HepG2 (cell line): Measurements from ENCODE around the gene CPA2. TPM values are rescaled to one million over a fixed set of nuclear protein-coding genes. Genes with fewer than 3 reads are reported as not detected.

Source experiments
- ATAC-seq: fragments of 200-7000 bp; cut with Tn5 transposase; 3 replicates; pipeline ENCODE4 v1.9.1; 2020; ENCODE audit warnings: mild to moderate bottlenecking, moderate library complexity
- BruUV-seq: library from RNA; stranded (reverse); fragments of 400-500 nt; replicated peaks from 2 replicates; lab custom pipeline; 2021; lab: Mats Ljungman, UMichigan
- CTCF ChIA-PET: fragments of 300-600 bp; formaldehyde crosslinking; extraction: SDS; loops from one replicate; lab custom pipeline; 2021; ENCODE audit warnings: low total read pairs, inconsistent platforms, low intra/inter-chr PET ratio; lab: Yijun Ruan, JAX
- POLR2A ChIA-PET: fragments of 350-600 bp; sonication (Branson Sonifier 250); formaldehyde crosslinking; loops from one replicate; lab custom pipeline; 2020; ENCODE audit warnings: antibody characterized with exemption, inconsistent platforms; lab: Yijun Ruan, JAX
- DNase-seq: peaks from one replicate; pipeline ENCODE4 v3.0.0-alpha.2; 2015; ENCODE audit warnings: low spot score
- FAIRE-seq: peaks from 3 replicates; lab custom pipeline; 2011; peaks lifted over from hg19 to GRCh38; lab: Jason Lieb, UNC
- H2AFZ ChIP-seq: one replicate; pipeline ENCODE4 v1.6.1; 2011; ENCODE audit warnings: low read length, inconsistent platforms
- H3K27ac ChIP-seq: fragments of 300-600 bp; 3 replicates; pipeline ENCODE4 v1.8.0; 2011; ENCODE audit warnings: mixed run types, mild to moderate bottlenecking, mixed read lengths, low read length, inconsistent platforms; ENCODE audit not compliant: insufficient read depth; ENCODE audit errors: extremely low read length
- H3K27me3 ChIP-seq, 2 experiments: fragments of 200-600 bp in 1 of 2; 2 replicates in 1 of 2; 3 replicates in 1 of 2; pipeline versions ENCODE4 v1.6.0 to v1.8.0; 2011; ENCODE audit warnings: low read length in 2 of 2, mild to moderate bottlenecking in 2 of 2, moderate library complexity in 2 of 2, inconsistent platforms in 1 of 2; ENCODE audit not compliant: insufficient read depth in 2 of 2, control insufficient read depth in 1 of 2
- H3K36me3 ChIP-seq, 2 experiments: fragments of 200-600 bp in 1 of 2; replicated peaks in 1 of 2; 2 replicates in 1 of 2; 3 replicates in 1 of 2; pipeline versions ENCODE4 v1.5.1 to v1.8.0; 2011; ENCODE audit warnings: low read length in 2 of 2, inconsistent platforms in 1 of 2; ENCODE audit not compliant: insufficient read depth in 2 of 2, control insufficient read depth in 1 of 2
- H3K4me1 ChIP-seq: 2 replicates; pipeline ENCODE4 v1.5.1; 2012; ENCODE audit warnings: low read length, inconsistent platforms; ENCODE audit not compliant: insufficient read depth
- H3K4me2 ChIP-seq: 2 replicates; pipeline ENCODE4 v1.6.0; 2011; ENCODE audit warnings: low read depth, low read length, inconsistent platforms
- H3K4me3 ChIP-seq, 3 experiments: fragments of 200-600 bp in 1 of 3; sonication (generic), shearing (Covaris generic) in 1 of 3; replicated peaks in 1 of 3; 2 replicates each; pipeline ENCODE4 v1.5.1; 2011 to 2016; ENCODE audit warnings: low read length in 3 of 3, inconsistent platforms in 2 of 3, low read depth in 2 of 3, mild to moderate bottlenecking in 2 of 3, control low read depth in 1 of 3, mixed read lengths in 1 of 3; ENCODE audit not compliant: insufficient read depth in 1 of 3
- H3K79me2 ChIP-seq: one replicate; pipeline ENCODE4 v1.6.1; 2011; ENCODE audit warnings: low read length, inconsistent platforms; ENCODE audit not compliant: insufficient read depth
- H3K9ac ChIP-seq: 2 replicates; pipeline ENCODE4 v1.6.0; 2011; ENCODE audit warnings: mild to moderate bottlenecking, low read depth, low read length, inconsistent platforms; ENCODE audit not compliant: insufficient read depth
- H3K9me3 ChIP-seq: 2 replicates; pipeline ENCODE4 v1.5.1; 2012; ENCODE audit warnings: mild to moderate bottlenecking, low read length
- H4K20me1 ChIP-seq: 2 replicates; pipeline ENCODE4 v1.6.0; 2011; ENCODE audit warnings: inconsistent platforms, mild to moderate bottlenecking, low read length, moderate library complexity; ENCODE audit not compliant: insufficient read depth
- GATAD2A ChIP-seq: IDR thresholded peaks from 2 replicates; pipeline ENCODE4 v1.6.1; 2016
- HNF4A ChIP-seq: sonication (generic); formaldehyde crosslinking; IDR thresholded peaks from 2 replicates; pipeline ENCODE4 v1.4.0; 2020; ENCODE audit warnings: missing genetic modification reagents
- SP5 ChIP-seq: IDR thresholded peaks from 2 replicates; pipeline ENCODE4 v1.6.1; 2016; ENCODE audit warnings: low read depth, borderline replicate concordance
- STAG1 ChIP-seq: sonication (generic); formaldehyde crosslinking; IDR thresholded peaks from 2 replicates; pipeline ENCODE4 v1.4.0; 2020; ENCODE audit warnings: missing genetic modification reagents
- U2AF1 ChIP-seq: fragments of 200-400 bp; formaldehyde crosslinking; optimal IDR thresholded peaks from 2 replicates; pipeline ENCODE3; 2017; ENCODE audit warnings: mild to moderate bottlenecking, low read depth, low read length
- ZNF263 ChIP-seq: sonication (generic); formaldehyde crosslinking; IDR thresholded peaks from 2 replicates; pipeline ENCODE4 v1.4.0; 2020; ENCODE audit warnings: missing genetic modification reagents
- ZNF629 ChIP-seq: sonication (generic); formaldehyde crosslinking; conservative IDR thresholded peaks from 2 replicates; pipeline ENCODE4 v1.5.0; 2020; ENCODE audit warnings: missing genetic modification reagents
- WGBS: methylation state at CpG from one replicate; pipeline ENCODE4 v1.1.6; 2017; ENCODE audit warnings: low lambda C conversion rate; 5-methylcytosine and 5-hydroxymethylcytosine counted together
- in situ Hi-C: cut with HindIII; loops from 2 replicates; pipeline ENCODE4 v1.10.0; 2017; ENCODE audit warnings: low pct_unique_long_range_greater_than_20kb; ENCODE audit not compliant: extremely low pct_ligation_motif_present
- intact Hi-C: fragments of 100-400 bp; cut with micrococcal nuclease; formaldehyde crosslinking; loops from one replicate; pipeline ENCODE4 v1.10.0; 2022; ENCODE audit not compliant: unreplicated experiment
- polyA plus RNA-seq, 8 experiments: library from polyadenylated mRNA; depleted of rRNA in 3 of 8; stranded (reverse) in 7 of 8; unstranded in 1 of 8; fragments of >200 nt; fragmentation: Illumina TruSeq in 4 of 8; extraction: Trizol in 4 of 8; gene quantifications; 2 replicates each; pipeline versions ENCODE4 v1.2.1 to v1.2.3, GENCODE V29; 2011 to 2016; ENCODE audit warnings: low read depth in 4 of 8, missing spikeins in 1 of 8, mixed read lengths in 1 of 8; ENCODE audit not compliant: insufficient read depth in 1 of 8
- total RNA-seq, 5 experiments: library from RNA; depleted of rRNA; stranded (reverse); fragments of >200 nt; fragmentation: Illumina TruSeq; extraction: Trizol; gene quantifications; 2 replicates each; pipeline ENCODE4 v1.2.3, GENCODE V29; 2016; ENCODE audit warnings: low read depth in 1 of 5
- TF ChIP-seq, protein P1 (sequence below): sonication (generic); formaldehyde crosslinking; IDR thresholded peaks from 2 replicates; pipeline ENCODE4 v1.5.0; 2020; ENCODE audit warnings: mild to moderate bottlenecking, missing genetic modification reagents, moderate library complexity

CPA2 gene
- total and polyA plus RNA-seq, 2 of the 13 experiments (the other 11 are each of a cell fraction or from before 2014, with no cell fraction given) = not detected

DNA sequence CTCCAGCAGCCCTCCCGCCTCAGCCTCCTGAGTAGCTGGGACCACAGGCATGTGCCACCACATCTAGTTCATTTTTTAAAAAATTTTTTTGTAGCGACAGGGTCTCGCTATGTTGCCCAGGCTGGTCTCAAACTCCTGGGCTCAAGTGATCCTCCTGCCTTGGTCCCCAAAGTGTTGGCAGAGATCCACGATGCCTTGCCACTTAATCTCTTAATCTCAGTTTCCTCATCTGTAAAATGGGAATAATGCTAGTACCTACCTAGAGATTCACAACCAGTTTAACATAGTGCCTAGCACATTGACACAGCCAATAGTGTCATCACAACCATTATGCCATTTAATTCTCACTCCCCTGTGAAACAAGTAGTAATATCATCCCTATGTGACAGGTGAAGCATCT is 21.5 kb downstream of the CPA2 start:
- no TSS peak for BruUV-seq
- POLR2A ChIA-PET = no interaction called here

DNA sequence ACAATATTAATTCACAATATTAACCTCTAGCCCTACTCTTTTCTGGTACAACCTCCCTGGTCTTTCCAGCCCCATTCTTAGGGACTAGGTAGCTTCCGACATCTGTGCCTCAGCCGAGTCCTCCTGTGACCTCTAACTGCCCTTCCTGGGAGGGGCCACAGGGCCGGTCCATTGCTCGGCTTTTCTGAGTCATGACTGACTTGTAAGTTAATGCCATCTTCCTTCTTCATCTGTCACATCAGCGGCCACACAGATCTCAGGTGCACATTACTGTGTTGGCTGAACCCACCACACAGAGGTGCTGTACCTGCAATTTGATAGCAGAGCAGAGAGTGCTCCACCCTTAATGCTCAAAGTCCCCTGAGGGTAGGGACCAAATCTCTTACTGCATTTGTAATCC is 22.2 kb downstream of the CPA2 start:
- H3K27ac ChIP-seq = no peak overlapping the region
- H4K20me1 ChIP-seq = no peaks in the 10 kb centered on the region
- DNase-seq (peak; percentile 9), ATAC-seq (peak; percentile 48; the same call in 1 of the 3 replicates), FAIRE-seq (no peak)
- H3K9me3 ChIP-seq = no peaks in the 10 kb centered on the region
- no peaks in the 10 kb centered on the region for H3K36me3 ChIP-seq
- H3K9ac ChIP-seq = no peak overlapping the region
- peaks cover 7% of the 10 kb centered on the region for H3K4me1 ChIP-seq
- H3K79me2 ChIP-seq = no peaks in the 10 kb centered on the region
- 5% methylated on average over 4 of the region's 5 CpGs for whole genome bisulfite sequencing
- CTCF ChIA-PET = no interaction called here
- H3K4me2 ChIP-seq = no peak overlapping the region
- BruUV-seq = no TSS peak
- in situ Hi-C loops = no loop called here
- POLR2A ChIA-PET = no interaction called here
- H3K27me3 ChIP-seq = peaks cover 0 to 4% of the 10 kb centered on the region in 2 experiments; a peak in 3 of 5 replicates
- no peak overlapping the region for H3K4me3 ChIP-seq
- no peak overlapping the region for H2AFZ ChIP-seq
- TF ChIP-seq STAG1 (CRISPR knock-in tag) = peak; percentile 26; the same call in 1 of the 2 replicates
- TF ChIP-seq ZNF263 (CRISPR knock-in tag) = peak; percentile 44; the same call in 1 of the 2 replicates
- TF ChIP-seq U2AF1 = no peak
- TF ChIP-seq HNF4A (CRISPR knock-in tag) = peak; percentile 47; the same call in 1 of the 2 replicates
- TF ChIP-seq, protein P1, sequence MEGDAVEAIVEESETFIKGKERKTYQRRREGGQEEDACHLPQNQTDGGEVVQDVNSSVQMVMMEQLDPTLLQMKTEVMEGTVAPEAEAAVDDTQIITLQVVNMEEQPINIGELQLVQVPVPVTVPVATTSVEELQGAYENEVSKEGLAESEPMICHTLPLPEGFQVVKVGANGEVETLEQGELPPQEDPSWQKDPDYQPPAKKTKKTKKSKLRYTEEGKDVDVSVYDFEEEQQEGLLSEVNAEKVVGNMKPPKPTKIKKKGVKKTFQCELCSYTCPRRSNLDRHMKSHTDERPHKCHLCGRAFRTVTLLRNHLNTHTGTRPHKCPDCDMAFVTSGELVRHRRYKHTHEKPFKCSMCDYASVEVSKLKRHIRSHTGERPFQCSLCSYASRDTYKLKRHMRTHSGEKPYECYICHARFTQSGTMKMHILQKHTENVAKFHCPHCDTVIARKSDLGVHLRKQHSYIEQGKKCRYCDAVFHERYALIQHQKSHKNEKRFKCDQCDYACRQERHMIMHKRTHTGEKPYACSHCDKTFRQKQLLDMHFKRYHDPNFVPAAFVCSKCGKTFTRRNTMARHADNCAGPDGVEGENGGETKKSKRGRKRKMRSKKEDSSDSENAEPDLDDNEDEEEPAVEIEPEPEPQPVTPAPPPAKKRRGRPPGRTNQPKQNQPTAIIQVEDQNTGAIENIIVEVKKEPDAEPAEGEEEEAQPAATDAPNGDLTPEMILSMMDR (CRISPR knock-in tag) = peak; percentile 48
- TF ChIP-seq SP5 = 0 out of 2 replicates have a peak, but pooled peaks have one; percentile 38
- TF ChIP-seq, all 625 proteins: peak for 5
- intact Hi-C loops = no loop called here

More for the DNA sequence above, 21.5 kb downstream of the CPA2 start:
- ATAC-seq = no peak
- Histone ChIP-seq H4K20me1 (no peaks in the 10 kb centered on the region), H3K27me3 (peaks cover 0 to 6% of the 10 kb centered on the region in 2 experiments; a peak in 3 of 5 replicates), H3K79me2 (no peaks in the 10 kb centered on the region), H3K9ac (no peak overlapping the region), H3K9me3 (no peaks in the 10 kb centered on the region), H3K4me3 (no peak overlapping the region), H3K27ac (no peak overlapping the region), H3K36me3 (no peaks in the 10 kb centered on the region), H3K4me2 (no peak overlapping the region), H2AFZ (no peak overlapping the region), H3K4me1 (peaks cover 7% of the 10 kb centered on the region)
- CTCF ChIA-PET = no interaction called here
- FAIRE-seq = no peak
- WGBS = 56% methylated on average over 4 of the region's 4 CpGs
- TF ChIP-seq GATAD2A (CRISPR knock-in tag) = no peak
- peak; percentile 42 for TF ChIP-seq ZNF629
- in situ Hi-C loops (no loop called here), intact Hi-C loops (no loop called here)
- no peak for DNase-seq
